A673 (cell line): ENCODE measurements around the gene GDPD5. TPM values are rescaled to one million over a fixed set of nuclear protein-coding genes. Genes with fewer than 3 reads are reported as not detected.

ENCODE experiments used
- BruUV-seq: library from RNA; stranded (reverse); fragments of 400-500 nt; replicated peaks from 2 replicates; lab custom pipeline; 2021; lab: Mats Ljungman, UMichigan
- CTCF ChIA-PET: fragments of 300-600 bp; sonication (Branson Sonifier 250); formaldehyde crosslinking; loops from one replicate; lab custom pipeline; 2022; ENCODE audit warnings: antibody characterized with exemption; lab: Charles Lee
- POLR2A ChIA-PET: fragments of 300-600 bp; sonication (Branson Sonifier 250); formaldehyde crosslinking; loops from one replicate; lab custom pipeline; 2022; ENCODE audit warnings: antibody characterized with exemption; ENCODE audit not compliant: low non-redundant PET; lab: Charles Lee
- DNase-seq: peaks from one replicate; pipeline ENCODE4 v3.0.0-alpha.2; 2015; ENCODE audit warnings: low spot score
- H3K27ac ChIP-seq: fragments of 200-600 bp; sonication (generic); 2 replicates; pipeline ENCODE4 v1.5.1; 2016; ENCODE audit warnings: mixed run types, low read depth, mild to moderate bottlenecking, mixed read lengths, antibody characterized with exemption, low read length; ENCODE audit not compliant: poor library complexity, severe bottlenecking
- H3K27me3 ChIP-seq: fragments of 200-600 bp; sonication (generic); replicated peaks from 2 replicates; pipeline ENCODE4 v1.6.1; 2017; ENCODE audit warnings: mixed run types, low read depth, mild to moderate bottlenecking, mixed read lengths, antibody characterized with exemption, low read length; ENCODE audit not compliant: insufficient read depth, poor library complexity
- H3K36me3 ChIP-seq: fragments of 200-600 bp; sonication (generic); 2 replicates; pipeline ENCODE4 v1.6.1; 2016; ENCODE audit warnings: mixed run types, mild to moderate bottlenecking, mixed read lengths, antibody characterized with exemption, low read length; ENCODE audit not compliant: insufficient read depth, poor library complexity, severe bottlenecking
- H3K4me1 ChIP-seq: fragments of 200-600 bp; sonication (generic); 2 replicates; pipeline ENCODE4 v1.6.1; 2017; ENCODE audit warnings: mixed run types, mild to moderate bottlenecking, mixed read lengths, antibody characterized with exemption, low read length; ENCODE audit not compliant: insufficient read depth, poor library complexity, severe bottlenecking
- H3K4me3 ChIP-seq: fragments of 200-600 bp; sonication (generic); 2 replicates; pipeline ENCODE4 v1.5.1; 2016; ENCODE audit warnings: low read depth, mixed run types, mild to moderate bottlenecking, mixed read lengths, low read length; ENCODE audit not compliant: poor library complexity, severe bottlenecking
- H3K9me3 ChIP-seq: fragments of 200-600 bp; sonication (generic); 2 replicates; pipeline ENCODE4 v1.6.1; 2016; ENCODE audit warnings: mixed run types, low read depth, mild to moderate bottlenecking, mixed read lengths, antibody characterized with exemption, low read length; ENCODE audit not compliant: poor library complexity, severe bottlenecking
- EZH2 ChIP-seq: fragments of 200-600 bp; sonication (generic); IDR thresholded peaks from 2 replicates; pipeline ENCODE4 v1.6.1; 2017; ENCODE audit warnings: borderline replicate concordance, low read depth, mild to moderate bottlenecking, mixed read lengths, antibody characterized with exemption, low read length; ENCODE audit not compliant: poor library complexity, severe bottlenecking
- intact Hi-C: fragments of 100-400 bp; cut with micrococcal nuclease; formaldehyde crosslinking; loops from one replicate; pipeline ENCODE4 v1.10.0; 2022; ENCODE audit not compliant: unreplicated experiment
- total RNA-seq: library from RNA; stranded (reverse); gene quantifications from 2 replicates; pipeline ENCODE4 v1.2.3, GENCODE V29; 2021
- TF ChIP-seq, protein P1 (sequence below): fragments of 300-800, 200-600 bp; sonication (generic); conservative IDR thresholded peaks from 2 replicates; pipeline ENCODE4 v1.5.1; 2017; ENCODE audit warnings: low read depth, mild to moderate bottlenecking, antibody characterized with exemption, low read length, moderate library complexity, mixed read lengths

The GDPD5 gene
- total RNA-seq, 1 experiment from 2014 or later, result 1.4 TPM

- ChIA-PET POLR2A (interaction anchor here (0.7 kb wide), 1 partner anchor 15 kb away, joined by 3 read pairs; no protein-coding TSS in a partner anchor), CTCF (interaction anchor here (1.0 kb wide), 1 partner anchor 9 kb away, joined by 4 read pairs; no protein-coding TSS in a partner anchor)
Observed at GRCh38 chr11:75568616-75569219, 43.0 kb upstream of the GDPD5 start.

GRCh38 chr11:75567971-75568370 is 42.2 kb upstream of the GDPD5 start:
- CTCF ChIA-PET, result interaction anchor here (1.0 kb wide), 1 partner anchor 10 kb away, joined by 4 read pairs; no protein-coding TSS in a partner anchor
- H3K4me3 ChIP-seq, result no peak overlapping the region
- POLR2A ChIA-PET, result interaction anchor here (0.6 kb wide), 1 partner anchor 13 kb away, joined by 3 read pairs; no protein-coding TSS in a partner anchor
- intact Hi-C loops, result no loop called here
- no peaks in the 10 kb centered on the region for H3K9me3 ChIP-seq
- no peak for TF ChIP-seq EZH2
- TF ChIP-seq, protein P1, sequence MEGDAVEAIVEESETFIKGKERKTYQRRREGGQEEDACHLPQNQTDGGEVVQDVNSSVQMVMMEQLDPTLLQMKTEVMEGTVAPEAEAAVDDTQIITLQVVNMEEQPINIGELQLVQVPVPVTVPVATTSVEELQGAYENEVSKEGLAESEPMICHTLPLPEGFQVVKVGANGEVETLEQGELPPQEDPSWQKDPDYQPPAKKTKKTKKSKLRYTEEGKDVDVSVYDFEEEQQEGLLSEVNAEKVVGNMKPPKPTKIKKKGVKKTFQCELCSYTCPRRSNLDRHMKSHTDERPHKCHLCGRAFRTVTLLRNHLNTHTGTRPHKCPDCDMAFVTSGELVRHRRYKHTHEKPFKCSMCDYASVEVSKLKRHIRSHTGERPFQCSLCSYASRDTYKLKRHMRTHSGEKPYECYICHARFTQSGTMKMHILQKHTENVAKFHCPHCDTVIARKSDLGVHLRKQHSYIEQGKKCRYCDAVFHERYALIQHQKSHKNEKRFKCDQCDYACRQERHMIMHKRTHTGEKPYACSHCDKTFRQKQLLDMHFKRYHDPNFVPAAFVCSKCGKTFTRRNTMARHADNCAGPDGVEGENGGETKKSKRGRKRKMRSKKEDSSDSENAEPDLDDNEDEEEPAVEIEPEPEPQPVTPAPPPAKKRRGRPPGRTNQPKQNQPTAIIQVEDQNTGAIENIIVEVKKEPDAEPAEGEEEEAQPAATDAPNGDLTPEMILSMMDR, result no peak
- peaks cover 23% of the 10 kb centered on the region for H3K4me1 ChIP-seq
- no peak overlapping the region for H3K27ac ChIP-seq
- H3K27me3 ChIP-seq, result no peaks in the 10 kb centered on the region
- H3K36me3 ChIP-seq, result peaks cover 87% of the 10 kb centered on the region
- no peak for DNase-seq
- BruUV-seq, result no TSS peak

More at GRCh38 chr11:75568616-75569219, 43.0 kb upstream of the GDPD5 start:
- Histone ChIP-seq H3K27ac (no peak overlapping the region), H3K27me3 (no peaks in the 10 kb centered on the region), H3K4me3 (no peak overlapping the region), H3K9me3 (no peaks in the 10 kb centered on the region), H3K36me3 (peaks cover 94% of the 10 kb centered on the region), H3K4me1 (peaks cover 22% of the 10 kb centered on the region)
- TF ChIP-seq, protein P1, result no peak
- no peak for TF ChIP-seq EZH2
- intact Hi-C loops, result no loop called here
- DNase-seq, result no peak
- BruUV-seq, result no TSS peak

GRCh38 chr11:75566763-75567279 is 41.1 kb upstream of the GDPD5 start:
- DNase-seq, result no peak
- CTCF ChIA-PET, result no interaction called here
- intact Hi-C loops, result no loop called here
- no peaks in the 10 kb centered on the region for H3K27me3 ChIP-seq
- H3K9me3 ChIP-seq, result no peaks in the 10 kb centered on the region
- H3K4me3 ChIP-seq, result no peak overlapping the region
- POLR2A ChIA-PET, result no interaction called here
- H3K4me1 ChIP-seq, result peaks cover 24% of the 10 kb centered on the region
- H3K36me3 ChIP-seq, result peaks cover 75% of the 10 kb centered on the region
- no TSS peak for BruUV-seq
- TF ChIP-seq EZH2, result no peak
- TF ChIP-seq, protein P1, result no peak
- no peak overlapping the region for H3K27ac ChIP-seq
